HAP-1 (cell line): ENCODE measurements around the gene SERPINA1.
"Not testable (repeated sequence)": the region's sequence is repeated elsewhere in the genome, so short reads cannot be mapped to it uniquely, and the experiment has no call there.

Experiments used
- DNase-seq, 2 experiments: peaks; one replicate each; pipeline ENCODE4 v3.0.0-alpha.2; 2016 to 2020; ENCODE audit warnings: low spot score in 2 of 2
- H3K27me3 ChIP-seq: fragments of 250-450 bp; sonication (Bioruptor Pico); 2 replicates; pipeline ENCODE4 v1.5.1; 2020; ENCODE audit warnings: low read depth, mild to moderate bottlenecking, moderate library complexity
- H3K36me3 ChIP-seq: fragments of 250-450 bp; sonication (Bioruptor Pico); replicated peaks from 2 replicates; pipeline ENCODE4 v1.5.1; 2020; ENCODE audit warnings: mild to moderate bottlenecking
- H3K4me1 ChIP-seq: fragments of 250-450 bp; sonication (Bioruptor Pico); 2 replicates; pipeline ENCODE4 v1.5.1; 2020; ENCODE audit warnings: mild to moderate bottlenecking
- H3K4me3 ChIP-seq: fragments of 250-450 bp; sonication (Bioruptor Pico); 2 replicates; pipeline ENCODE4 v1.5.1; 2020; ENCODE audit warnings: mild to moderate bottlenecking, moderate library complexity
- H3K9me3 ChIP-seq: fragments of 250-450 bp; sonication (Bioruptor Pico); 2 replicates; pipeline ENCODE4 v1.5.1; 2020; ENCODE audit warnings: mild to moderate bottlenecking, moderate library complexity
- in situ Hi-C: fragments of 300-500 bp; cut with MboI; formaldehyde crosslinking; loops from 3 replicates; pipeline ENCODE4 v1.14.3; 2020; ENCODE audit warnings: low sequenced_read_pairs, inconsistent platforms, mixed read lengths

SERPINA1 gene

DNA sequence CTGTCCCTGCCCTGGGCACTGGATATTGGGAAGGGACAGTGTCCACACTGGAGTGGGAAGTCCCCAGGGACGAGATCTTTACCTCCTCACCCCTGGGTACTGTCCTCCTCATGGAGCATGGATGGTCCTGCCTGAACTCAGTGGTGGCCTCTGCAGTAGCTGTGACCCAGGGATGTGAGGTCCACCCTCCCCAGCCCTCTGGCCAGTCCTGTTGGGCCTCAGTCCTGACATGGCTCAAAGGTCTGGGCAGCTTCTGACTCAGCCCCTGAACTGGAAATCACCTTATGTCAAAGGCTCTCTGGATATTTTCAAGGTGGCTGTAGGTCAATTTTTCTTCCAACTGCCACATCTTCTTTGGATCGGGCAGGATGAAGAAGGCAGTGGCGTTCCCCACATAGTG lies 24.4 kb downstream of the SERPINA1 start:
- Histone ChIP-seq H3K9me3 (no peaks in the 10 kb centered on the region), H3K4me1 (no peaks in the 10 kb centered on the region), H3K27me3 (no peaks in the 10 kb centered on the region), H3K36me3 (no peaks in the 10 kb centered on the region), H3K4me3 (no peak overlapping the region)
- in situ Hi-C loops: no loop called here
- DNase-seq: no peak

DNA sequence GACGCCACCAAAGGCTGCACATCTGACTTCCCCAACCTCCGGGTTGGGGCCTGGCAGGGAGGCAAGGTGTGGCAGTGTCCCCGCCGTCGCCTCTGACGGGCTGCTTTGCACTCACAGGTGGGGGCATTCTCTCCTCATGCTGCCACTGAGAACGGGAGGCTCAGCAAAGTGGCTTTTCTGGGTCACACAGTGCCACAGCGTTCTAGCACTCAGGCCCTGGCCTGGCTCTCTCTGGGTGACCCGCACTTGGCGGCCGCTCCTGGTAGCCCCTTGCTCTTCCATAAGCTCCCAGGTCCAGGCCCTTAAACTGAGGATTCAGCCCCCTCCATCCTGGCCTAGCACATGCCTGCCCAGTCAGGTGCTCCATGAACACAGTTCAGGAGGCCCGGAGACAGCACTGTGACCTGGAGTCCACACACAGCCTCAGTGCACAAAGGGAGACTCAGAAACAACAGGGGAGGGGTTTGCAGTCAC lies 25.2 kb downstream of the SERPINA1 start:
- in situ Hi-C loops: no loop called here

DNA sequence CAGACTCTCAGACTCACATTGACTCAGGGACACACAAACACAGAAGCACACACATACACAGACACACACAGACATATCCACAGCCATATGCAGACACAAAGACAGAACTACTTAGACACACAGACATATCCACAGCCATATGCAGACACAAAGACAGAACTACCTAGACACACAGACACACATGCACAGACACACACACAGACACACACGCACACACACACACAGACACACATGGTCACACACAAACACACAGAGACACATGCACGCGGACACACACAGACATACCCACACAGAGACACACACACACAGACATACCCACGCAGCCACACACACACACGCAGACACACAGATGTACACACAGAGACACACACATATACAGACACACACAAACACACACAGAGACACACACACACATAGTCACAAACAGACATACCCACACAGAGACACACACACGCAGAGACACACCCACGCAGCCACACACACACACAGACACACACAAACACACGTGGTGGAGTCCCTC lies 25.7 kb downstream of the SERPINA1 start:
- in situ Hi-C loops: no loop called here
- Histone ChIP-seq H3K4me3 (no peak overlapping the region), H3K36me3 (no peaks in the 10 kb centered on the region), H3K9me3 (no peaks in the 10 kb centered on the region), H3K4me1 (peaks cover 5% of the 10 kb centered on the region), H3K27me3 (no peaks in the 10 kb centered on the region)
- DNase-seq: no peak

More for the DNA sequence above, 25.2 kb downstream of the SERPINA1 start:
- no peaks in the 10 kb centered on the region for H3K9me3 ChIP-seq
- no peaks in the 10 kb centered on the region for H3K27me3 ChIP-seq
- no peak overlapping the region for H3K4me3 ChIP-seq
- peaks cover under 1% of the 10 kb centered on the region for H3K4me1 ChIP-seq
- DNase-seq: no peak
- no peaks in the 10 kb centered on the region for H3K36me3 ChIP-seq

DNA sequence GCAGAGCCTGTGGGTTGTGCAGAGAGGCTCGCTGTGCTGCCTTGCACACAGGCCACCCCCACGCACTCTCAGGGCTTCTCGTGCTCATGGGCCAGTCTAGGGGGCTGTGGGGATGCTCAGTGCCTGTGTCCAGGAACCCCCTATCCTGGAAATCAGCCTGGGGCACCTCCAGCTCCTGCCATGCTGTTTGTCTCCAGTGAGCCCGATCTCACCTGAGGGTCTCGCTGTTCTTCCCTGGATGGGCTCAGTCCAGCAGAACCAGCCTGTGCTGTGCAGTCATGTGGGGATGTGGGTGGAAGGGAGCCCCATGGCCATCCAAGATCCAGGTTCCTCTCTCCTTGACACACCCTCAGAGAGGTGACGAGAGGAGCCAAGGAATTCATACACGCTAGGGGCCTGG lies 26.7 kb downstream of the SERPINA1 start:
- no peaks in the 10 kb centered on the region for H3K27me3 ChIP-seq
- in situ Hi-C loops: no loop called here

DNA sequence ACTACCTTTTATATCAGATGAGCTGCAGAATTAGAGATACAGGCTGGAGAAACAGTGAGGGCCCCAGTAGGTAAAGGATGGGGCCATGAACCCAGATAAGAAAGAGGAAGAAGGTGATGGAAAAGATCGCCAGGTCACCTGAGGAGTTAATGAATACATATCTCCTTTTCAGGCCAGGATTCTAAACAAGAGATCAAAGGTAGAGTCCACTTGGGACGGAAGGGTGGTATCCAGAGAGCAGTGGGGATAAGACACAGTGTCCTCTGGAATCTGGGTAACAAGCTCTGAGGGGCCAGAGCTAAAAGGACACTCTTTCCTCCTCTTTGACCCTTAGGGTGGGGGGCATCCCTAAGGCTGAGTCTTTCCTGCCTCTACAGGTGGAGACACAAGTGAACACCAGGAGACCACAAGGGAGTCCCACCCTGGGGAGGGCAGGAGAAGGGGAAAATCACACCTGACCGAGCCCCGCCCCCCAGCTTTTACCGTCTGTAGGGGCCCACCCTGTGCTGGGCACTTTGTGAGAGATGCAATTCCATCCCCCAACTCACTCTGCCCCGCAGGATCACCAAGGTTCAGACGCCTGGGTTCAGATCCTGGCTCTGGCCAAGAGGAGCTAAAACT lies 27.3 kb downstream of the SERPINA1 start:
- Histone ChIP-seq H3K36me3 (no peaks in the 10 kb centered on the region), H3K4me3 (no peak overlapping the region), H3K4me1 (peaks cover 16% of the 10 kb centered on the region), H3K27me3 (no peaks in the 10 kb centered on the region), H3K9me3 (no peaks in the 10 kb centered on the region)
- DNase-seq: no peak
- in situ Hi-C loops: no loop called here

More for the DNA sequence above, 26.7 kb downstream of the SERPINA1 start:
- DNase-seq: no peak
- no peaks in the 10 kb centered on the region for H3K36me3 ChIP-seq
- no peaks in the 10 kb centered on the region for H3K9me3 ChIP-seq
- H3K4me1 ChIP-seq: peaks cover 12% of the 10 kb centered on the region
- no peak overlapping the region for H3K4me3 ChIP-seq

DNA sequence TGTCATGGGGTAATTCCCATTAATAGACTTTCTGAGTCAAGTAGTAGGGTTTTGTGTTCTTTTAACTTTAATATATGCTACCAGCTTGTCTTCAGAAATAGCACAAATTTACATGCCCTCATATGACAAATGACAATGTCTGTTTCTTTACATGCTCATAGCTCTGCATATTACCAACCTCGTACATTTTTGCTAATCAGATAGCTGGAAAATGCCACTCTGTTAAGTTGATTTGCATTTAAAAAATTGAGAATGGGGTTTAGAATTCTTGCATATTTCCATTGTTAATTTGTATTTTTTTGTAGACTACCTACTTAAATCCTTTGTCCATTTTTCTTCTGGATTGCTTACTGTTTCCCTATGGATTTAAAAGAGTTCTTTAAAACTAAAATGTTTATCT lies 31.2 kb downstream of the SERPINA1 start:
- H3K9me3 ChIP-seq: no peaks in the 10 kb centered on the region
- H3K36me3 ChIP-seq: no peaks in the 10 kb centered on the region
- in situ Hi-C loops: no loop called here

DNA sequence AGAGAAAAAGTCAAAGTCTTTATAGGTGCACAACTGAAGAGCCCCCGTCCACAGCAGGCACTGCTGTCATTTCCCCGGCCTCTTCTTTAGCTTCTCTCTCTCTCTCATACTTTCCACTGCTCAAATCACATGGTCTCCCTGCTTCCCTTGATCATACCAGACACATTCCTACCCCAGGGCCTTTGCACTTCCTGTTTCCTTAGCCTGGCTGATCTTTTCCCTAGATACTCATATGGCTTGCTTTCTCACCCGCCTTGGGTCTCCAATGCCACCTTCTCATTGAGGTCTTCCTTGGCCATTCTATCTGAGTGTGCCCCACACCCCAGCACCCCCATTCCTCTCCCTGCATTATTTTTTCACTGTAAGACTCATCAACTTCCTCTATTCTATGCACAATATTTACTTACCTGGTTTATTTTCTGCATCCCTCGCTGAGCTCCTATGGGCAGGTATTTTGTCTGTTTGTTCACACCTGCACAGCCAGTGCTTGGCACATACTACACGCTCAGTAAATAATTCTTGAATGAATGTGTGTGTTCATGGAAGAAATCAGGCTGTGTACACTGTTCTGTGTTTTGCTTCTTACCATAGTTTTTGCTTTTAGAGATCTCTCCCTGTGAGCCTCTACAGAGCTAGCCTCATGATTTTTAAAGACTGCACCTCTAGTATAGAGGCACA lies 31.9 kb downstream of the SERPINA1 start:
- Histone ChIP-seq H3K9me3 (no peaks in the 10 kb centered on the region), H3K4me1 (peaks cover 16% of the 10 kb centered on the region), H3K4me3 (no peak overlapping the region), H3K36me3 (no peaks in the 10 kb centered on the region), H3K27me3 (no peaks in the 10 kb centered on the region)
- peak in 1 of 2 experiments; percentile 26 for DNase-seq
- in situ Hi-C loops: no loop called here

More for the DNA sequence above, 31.2 kb downstream of the SERPINA1 start:
- H3K4me3 ChIP-seq: no peak overlapping the region
- no peaks in the 10 kb centered on the region for H3K27me3 ChIP-seq
- DNase-seq: peak in 1 of 2 experiments; percentile 85
- H3K4me1 ChIP-seq: peaks cover 16% of the 10 kb centered on the region

DNA sequence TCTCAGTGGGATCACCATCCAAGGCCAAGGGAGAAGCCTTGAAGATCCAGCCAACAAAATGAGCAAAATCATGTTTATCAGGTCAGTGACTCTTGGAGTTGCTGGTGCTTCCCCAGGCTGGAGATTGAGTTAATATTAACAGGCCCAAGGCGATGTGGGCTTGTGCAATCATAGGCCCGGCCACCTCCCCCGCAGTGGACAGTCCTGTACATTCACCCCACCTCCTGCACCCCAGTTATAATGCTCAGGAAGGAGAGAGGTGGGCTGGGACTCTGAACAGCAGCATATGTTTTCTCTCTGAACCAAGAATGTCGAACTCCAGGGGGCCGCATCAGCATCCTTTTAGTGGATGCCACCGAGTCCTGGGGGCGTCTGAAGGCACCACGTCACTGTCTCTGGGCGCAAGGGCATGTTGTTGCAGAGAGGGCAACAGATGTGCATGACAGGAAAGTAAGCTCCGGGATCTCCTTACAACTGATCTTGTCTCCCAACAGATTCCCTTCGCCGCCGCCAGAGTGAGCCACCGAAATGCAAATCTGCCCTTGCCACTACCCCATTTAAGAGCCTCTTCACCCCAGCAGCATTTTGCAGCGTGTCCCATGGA lies 33.1 kb downstream of the SERPINA1 start:
- no peaks in the 10 kb centered on the region for H3K9me3 ChIP-seq
- no peak overlapping the region for H3K4me3 ChIP-seq
- in situ Hi-C loops: no loop called here
- H3K4me1 ChIP-seq: peaks cover 16% of the 10 kb centered on the region
- no peaks in the 10 kb centered on the region for H3K27me3 ChIP-seq
- peak; percentile 70 to 77 for DNase-seq
- no peaks in the 10 kb centered on the region for H3K36me3 ChIP-seq

DNA sequence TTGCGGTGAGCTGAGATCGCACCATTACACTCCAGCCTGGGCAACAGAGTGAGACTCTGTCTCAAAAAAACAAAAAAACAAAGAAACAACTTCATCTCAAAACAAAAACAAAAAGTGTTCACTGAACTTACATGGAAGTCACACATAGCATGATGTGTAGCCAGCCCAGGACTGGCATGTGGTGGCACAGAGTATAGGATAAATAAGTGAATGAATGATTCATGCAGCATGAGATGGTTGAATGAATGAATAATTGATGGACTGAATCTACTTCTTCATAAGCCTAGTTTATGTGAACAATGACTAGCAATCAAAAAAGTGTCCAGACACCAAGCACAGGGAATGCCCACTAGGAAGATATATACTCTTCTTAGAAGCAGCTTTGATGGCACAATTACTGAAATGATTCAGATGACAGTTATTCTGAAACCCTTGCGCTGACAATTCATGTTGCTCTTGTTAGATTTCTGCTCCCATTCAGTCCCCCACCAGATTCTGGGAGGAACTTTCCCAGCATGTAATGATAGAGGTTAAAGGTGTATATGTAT lies 33.7 kb downstream of the SERPINA1 start:
- Histone ChIP-seq H3K27me3 (no peaks in the 10 kb centered on the region), H3K9me3 (no peaks in the 10 kb centered on the region), H3K4me3 (no peak overlapping the region), H3K36me3 (no peaks in the 10 kb centered on the region), H3K4me1 (peaks cover 16% of the 10 kb centered on the region)
- DNase-seq: no peak
- in situ Hi-C loops: no loop called here

DNA sequence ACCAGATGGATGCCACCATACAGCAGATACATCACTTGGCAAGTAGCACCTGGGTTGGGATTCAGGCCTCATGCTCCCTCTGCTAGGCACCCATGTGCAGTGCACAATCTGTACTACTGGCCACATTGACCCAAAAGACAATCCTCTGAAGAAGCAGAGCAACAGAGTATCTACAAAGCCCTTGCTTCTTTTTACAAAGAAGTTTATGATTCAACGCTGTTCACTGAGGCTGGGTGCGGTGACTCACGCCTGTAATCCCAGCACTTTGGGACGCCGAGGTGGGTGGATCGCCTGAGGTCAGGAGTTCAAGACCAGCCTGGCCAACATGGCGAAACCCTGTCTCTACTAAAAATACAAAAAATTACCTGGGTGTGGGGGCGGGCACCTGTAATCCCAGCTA lies 34.2 kb downstream of the SERPINA1 start:
- in situ Hi-C loops, H3K9me3 ChIP-seq, H3K27me3 ChIP-seq, DNase-seq, H3K36me3 ChIP-seq, H3K4me3 ChIP-seq: not testable (repeated sequence)
- H3K4me1 ChIP-seq: peaks cover 16% of the 10 kb centered on the region

DNA sequence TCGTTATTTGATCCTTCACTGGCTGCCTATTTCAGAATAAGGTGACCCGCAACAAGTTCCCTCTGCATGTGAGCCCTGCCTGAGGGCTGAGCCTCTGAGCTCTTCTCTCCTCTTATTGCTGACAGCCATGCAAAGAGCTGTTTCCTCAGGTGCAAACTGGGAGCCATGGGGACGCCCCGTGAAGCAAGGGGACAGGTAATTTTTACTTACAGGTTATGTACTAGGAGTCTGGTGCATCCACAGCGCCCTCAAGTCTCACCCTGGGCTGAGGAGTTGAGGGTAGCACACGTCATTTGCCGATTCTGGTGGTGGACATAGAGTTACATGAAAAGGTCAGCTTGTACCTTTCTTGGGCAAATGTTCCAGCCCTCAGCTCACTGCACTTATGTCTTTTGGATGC lies 39.1 kb downstream of the SERPINA1 start:
- in situ Hi-C loops: no loop called here
- DNase-seq: no peak
- H3K9me3 ChIP-seq: no peaks in the 10 kb centered on the region
- H3K4me3 ChIP-seq: no peak overlapping the region
- H3K36me3 ChIP-seq: no peaks in the 10 kb centered on the region
- no peaks in the 10 kb centered on the region for H3K27me3 ChIP-seq
- no peaks in the 10 kb centered on the region for H3K4me1 ChIP-seq

DNA sequence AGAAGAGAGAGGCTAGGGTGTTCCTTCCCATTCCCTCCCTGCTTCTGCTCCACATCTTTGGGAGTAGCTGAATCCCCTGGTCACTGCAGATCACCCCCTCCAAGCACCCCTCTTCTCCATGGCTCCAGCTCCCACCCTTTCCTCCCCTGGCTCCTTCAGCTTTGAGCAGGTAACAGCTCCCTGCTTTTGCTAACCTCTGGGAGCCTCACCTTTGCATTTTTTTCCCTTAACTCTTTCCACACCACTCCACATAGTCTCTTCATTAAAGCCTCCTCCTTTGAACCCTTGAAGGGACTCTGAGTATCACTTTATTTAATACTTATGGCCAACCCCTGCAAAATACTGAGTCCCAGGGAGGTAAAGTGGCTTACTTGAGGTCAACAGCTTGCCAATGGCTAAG lies 39.6 kb downstream of the SERPINA1 start:
- H3K27me3 ChIP-seq: no peaks in the 10 kb centered on the region
- H3K9me3 ChIP-seq: no peaks in the 10 kb centered on the region
- H3K4me3 ChIP-seq: no peak overlapping the region
- DNase-seq: no peak
- in situ Hi-C loops: no loop called here
- H3K4me1 ChIP-seq: no peaks in the 10 kb centered on the region
- no peaks in the 10 kb centered on the region for H3K36me3 ChIP-seq

DNA sequence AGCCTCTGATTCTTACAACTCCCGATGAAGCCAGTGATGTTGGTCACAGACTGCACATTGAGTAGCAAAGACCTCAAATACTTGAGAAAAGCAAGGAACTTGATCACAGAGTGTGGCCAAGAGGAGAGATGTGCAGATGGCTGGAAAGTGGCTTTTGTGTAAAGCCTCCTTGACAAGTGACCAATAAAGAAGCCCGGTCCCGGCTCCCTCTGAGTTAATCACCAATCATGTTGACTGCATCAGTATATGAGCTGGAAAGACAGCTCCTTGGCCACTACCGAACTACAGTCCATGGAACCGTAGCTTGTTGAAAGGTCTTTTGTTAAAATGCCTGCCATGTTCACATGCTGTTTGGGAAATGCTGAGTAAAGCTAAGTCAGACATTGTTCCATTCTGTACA lies 41.6 kb downstream of the SERPINA1 start:
- no peak for DNase-seq
- no peaks in the 10 kb centered on the region for H3K27me3 ChIP-seq
- in situ Hi-C loops: no loop called here
- no peaks in the 10 kb centered on the region for H3K4me1 ChIP-seq
- H3K9me3 ChIP-seq: no peaks in the 10 kb centered on the region
- H3K36me3 ChIP-seq: no peaks in the 10 kb centered on the region
- H3K4me3 ChIP-seq: no peak overlapping the region
